ENCODE data around the gene COX14.
"Not testable (repeated sequence)": the region's sequence is repeated elsewhere in the genome, so short reads cannot be mapped to it uniquely, and the experiment has no call there.

The COX14 gene

GRCh38 chr12:50154947-50155346 lies 42.9 kb downstream of the COX14 start:
- not testable (repeated sequence) for DNase-seq (ENCODE audit: low read depth in 2 of 2)

GRCh38 chr12:50156641-50157040 lies 44.6 kb downstream of the COX14 start:
- no peak for DNase-seq (ENCODE audit: low read depth in 2 of 2)

GRCh38 chr12:50157259-50157658 lies 45.2 kb downstream of the COX14 start:
- no peak for DNase-seq (ENCODE audit: low read depth in 2 of 2)

GRCh38 chr12:50160643-50161042 lies 48.6 kb downstream of the COX14 start:
- no peak for DNase-seq (ENCODE audit: low read depth in 2 of 2)

DNA sequence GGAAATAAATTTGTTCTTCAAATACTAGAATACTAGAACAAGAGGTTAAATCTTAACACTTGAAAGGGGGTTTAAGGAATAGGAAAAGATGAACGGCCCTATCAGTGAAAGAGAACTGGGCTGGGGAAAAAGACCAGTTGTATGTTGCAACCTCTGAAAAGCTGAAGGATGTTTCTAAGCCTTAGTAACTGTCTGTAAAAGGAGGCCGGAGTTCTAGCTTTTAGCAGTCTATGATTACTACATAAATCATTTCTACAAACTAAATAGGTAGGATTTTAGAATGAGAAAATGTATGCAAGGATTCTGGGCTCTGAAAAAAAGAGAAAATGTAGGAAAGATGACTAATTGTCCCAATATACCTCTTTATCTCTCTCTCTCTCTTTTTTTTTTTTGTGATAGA lies 50.2 kb downstream of the COX14 start:
- DNase-seq (ENCODE audit: low read depth in 2 of 2), result no peak

- DNase-seq (ENCODE audit: low read depth in 2 of 2), result no peak
These were observed 52.9 kb downstream of the COX14 start for GRCh38 chr12:50164963-50165362.

GRCh38 chr12:50166799-50167048 lies 54.7 kb downstream of the COX14 start:
- peak; percentile 57 to 65 for DNase-seq (ENCODE audit: low read depth in 2 of 2)

DNA sequence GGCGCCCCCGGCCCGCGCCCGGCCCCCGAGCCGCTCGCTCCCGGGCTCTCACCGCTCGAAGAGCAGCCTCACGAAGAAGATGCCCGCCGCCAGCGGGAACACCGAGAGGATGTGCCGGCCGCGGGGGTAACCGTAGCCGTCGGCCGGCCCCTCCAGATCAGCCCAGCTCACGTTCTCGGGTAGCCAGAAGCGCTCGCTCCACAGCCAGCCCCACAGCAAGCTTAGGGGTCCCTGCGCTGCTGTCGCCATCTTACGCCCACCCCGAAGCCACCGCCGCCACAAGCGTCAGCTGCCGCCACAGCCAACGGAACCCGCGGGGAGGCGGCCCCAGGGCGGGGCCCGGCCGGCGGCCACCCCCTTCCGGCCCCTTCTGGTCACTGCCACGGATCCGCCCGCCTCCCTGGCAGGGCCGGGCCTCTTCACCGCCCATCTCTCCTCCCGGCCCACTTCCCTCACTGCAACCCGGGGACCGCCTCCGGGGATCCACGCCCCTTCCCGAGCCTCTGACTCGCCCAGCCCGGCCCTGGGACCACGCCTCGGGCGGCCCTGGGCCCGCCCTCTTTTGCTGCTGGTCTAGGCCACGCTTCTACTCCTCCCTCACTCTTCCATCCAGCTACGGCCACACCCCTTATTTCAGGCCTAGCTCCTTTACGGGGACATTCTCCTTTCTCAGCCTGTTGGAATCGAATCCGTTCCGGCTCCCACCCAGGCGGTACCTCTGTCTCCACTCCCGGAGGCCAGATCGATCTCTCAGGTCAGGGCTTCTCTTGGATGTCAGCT lies 55.2 kb downstream of the COX14 start, which contains the start of gene CERS5:
TSS of gene CERS5 (minus strand) at position 321 of the 780 bp plus-strand sequence. CDS start at position 249, 72 bp downstream.
- DNase-seq (ENCODE audit: low read depth in 2 of 2), result peak; percentile 94 to 99

Measured in stimulated activated CD4-positive, alpha-beta T cell treated with anti-CD3 and anti-CD28 coated beads, Interleukin-4, amount 100 ng/mL, for 48 hours (primary cell).